ENCODE results near the gene GUCA2B.
A peak's percentile ranks its signal among the peaks of the same experiment; 100 is the strongest.

Gene GUCA2B

DNA sequence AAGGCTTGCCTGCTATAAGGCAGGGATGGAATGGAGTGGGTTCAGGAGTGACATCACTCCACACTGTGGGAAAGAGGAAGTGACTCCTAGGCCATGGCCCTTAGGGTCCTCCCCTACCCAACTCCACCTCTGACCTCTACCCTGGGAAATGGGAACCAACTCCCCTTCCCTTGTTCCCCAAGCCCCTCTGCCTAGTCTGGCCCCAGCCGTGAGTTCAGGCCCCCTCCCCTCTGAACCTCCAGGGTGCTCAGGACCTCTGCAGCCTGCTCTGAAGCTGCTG, 15.1 kb downstream of the GUCA2B start:
- DNase-seq: no peak

DNA sequence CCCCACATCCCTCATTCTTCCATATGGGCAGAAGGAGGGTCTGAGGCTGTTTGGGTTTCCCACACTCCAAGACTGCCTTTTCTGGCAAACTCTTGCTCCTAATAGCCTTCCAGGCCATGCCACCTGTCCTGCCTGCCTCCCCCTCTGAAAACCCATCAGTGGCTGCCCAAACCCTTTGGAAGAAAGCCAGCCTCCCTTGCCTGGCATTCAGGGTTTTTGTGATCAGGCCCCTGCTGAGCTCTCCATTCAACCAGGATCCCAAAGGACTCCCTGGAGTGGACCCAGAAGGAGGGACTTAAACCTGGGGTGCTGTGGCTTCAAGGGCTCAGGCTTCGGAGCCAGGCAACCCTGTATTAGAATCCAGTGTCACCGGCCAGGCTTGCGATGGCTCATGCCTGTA, 15.6 kb downstream of the GUCA2B start:
- DNase-seq: no peak

DNA sequence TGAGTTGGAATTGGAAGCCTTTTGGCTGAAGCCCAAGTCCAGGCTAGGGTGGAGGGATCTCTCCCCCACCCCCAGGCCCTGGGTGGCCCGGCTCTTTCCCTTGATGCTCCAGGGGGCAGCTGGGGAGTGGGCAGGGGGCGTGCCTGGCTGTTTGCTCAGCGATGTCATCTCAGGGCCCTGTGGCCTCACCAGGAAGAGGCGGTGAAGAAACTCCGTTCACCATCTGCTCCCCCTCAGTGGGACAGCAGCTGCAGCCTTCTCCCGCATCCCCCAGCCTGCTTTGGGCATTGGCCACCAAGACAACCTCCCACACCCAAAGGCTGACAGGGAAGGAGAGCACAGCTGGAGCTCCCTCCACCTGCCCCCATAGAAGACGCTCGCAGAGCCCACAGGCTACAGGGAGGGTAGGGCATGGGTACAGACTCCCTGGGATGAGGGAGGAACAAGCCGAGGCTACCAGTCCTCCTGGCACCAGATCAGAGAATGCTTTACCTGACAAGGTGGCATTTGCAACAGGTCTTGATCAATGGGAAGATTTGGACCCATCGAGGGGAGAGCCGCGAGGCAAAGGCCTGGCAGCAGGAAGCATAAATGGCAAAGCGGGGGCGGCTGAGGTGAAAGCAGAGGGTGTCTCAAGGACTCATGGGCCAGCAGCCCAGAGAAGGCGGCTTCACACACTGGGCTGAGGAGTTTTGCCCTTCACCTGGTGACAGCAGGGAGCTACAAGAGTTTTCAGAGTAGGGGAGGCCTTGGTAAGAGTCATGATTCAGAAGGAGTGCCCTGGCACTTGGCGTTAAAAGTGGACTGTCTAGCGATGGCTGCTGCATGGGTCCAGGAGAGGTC, 17.8 kb downstream of the GUCA2B start:
- peak; percentile 77 for DNase-seq

DNA sequence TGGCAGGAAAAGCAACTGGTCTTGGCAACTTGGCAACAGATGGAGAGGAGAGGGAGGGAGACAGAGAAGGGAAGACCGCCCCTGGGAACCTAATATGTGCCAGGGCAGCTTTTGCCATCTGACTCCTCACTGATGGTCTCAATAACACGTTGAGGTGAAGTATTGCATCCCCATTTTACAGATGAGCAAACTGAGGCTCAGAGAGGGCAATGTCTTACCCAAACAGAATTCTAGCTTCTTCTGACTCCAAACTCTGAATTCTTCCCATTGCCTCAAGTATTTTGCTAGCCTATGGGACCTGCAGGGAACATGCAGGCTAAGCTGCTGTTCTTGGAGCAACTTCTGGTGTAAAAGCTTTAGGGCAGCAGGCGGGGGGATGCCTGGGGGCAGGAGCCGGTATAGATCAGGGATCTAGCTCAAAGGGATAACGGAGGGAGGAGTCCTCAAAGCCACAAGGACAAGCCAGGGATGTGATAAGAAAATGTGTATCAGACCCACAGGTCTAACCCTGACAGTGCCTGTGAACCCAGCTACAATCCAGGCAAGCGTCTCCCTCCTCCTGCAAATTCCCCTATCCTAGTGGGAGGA, 18.6 kb downstream of the GUCA2B start:
- no peak for DNase-seq

DNA sequence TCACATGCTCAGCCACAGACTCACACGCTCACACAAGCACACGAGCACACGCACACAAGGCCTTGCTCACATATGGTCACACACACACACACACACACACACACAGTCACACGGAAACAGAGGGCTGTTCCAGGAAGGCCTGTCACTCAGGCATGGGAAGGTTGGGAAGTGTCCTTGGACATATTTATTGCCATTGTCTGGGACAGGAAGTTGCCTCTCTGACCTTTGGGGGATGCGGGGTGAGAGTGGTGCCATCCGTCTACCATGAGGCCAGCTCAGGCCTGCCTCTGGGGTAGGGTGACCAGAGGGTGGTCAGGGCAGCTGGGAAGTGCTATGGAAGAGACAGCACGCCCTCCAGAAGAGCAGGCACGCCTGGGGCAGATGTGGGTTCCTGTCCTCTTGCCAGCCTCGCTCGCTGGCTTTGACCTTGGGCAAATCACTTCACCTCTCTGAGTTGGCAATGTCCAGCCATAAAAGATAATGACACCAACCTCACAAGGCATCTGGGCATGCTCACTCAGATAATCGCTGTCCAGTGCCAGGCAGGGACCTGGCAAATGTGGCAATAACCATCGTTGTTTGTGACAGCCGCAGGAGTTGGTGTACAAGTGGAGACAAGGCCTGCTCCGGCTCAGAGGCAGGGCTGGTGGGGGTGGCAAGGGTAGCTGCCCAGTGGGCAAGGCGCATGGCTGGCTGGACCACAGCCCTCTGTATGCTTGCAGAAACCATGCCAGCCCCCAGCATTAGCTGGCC, 19.3 kb downstream of the GUCA2B start:
- DNase-seq: no peak

DNA sequence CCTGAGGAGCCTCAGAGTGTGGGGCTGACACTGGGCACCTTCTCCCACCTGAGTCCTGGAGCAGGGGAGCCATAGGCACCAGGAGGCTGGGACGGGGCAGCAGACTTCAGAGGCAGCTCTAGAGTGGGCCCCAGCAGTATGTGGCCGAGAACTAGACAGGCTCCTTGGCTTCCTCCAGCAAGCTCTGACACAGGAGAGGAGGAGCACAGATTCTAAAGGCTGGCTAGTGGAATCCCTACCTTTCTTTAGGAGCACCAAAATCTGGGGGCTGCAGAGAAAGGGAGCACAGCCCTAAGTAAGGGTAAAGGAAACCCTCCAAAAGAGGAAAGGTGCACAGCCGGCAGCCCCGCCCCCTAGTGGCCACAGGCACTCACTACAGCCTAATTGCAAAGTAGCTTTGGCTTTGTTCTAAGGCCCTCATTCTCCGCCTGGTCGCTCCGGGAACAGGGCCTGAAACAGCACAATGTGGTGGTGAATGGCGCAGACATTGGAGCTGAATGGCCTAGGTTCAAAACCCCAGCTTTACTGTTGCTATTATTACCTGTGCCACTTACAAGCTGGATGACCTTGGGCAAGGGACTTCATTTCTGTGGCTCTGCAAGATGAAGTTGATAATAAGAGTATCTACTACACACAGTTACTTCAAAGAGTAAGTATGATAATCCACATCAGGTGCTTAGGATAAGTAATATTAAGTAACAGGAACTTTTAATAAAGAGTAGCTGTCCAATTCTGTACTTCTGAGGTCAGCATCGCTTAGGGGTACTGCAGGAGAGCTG, 20.1 kb downstream of the GUCA2B start:
- peak; percentile 82 for DNase-seq

DNA sequence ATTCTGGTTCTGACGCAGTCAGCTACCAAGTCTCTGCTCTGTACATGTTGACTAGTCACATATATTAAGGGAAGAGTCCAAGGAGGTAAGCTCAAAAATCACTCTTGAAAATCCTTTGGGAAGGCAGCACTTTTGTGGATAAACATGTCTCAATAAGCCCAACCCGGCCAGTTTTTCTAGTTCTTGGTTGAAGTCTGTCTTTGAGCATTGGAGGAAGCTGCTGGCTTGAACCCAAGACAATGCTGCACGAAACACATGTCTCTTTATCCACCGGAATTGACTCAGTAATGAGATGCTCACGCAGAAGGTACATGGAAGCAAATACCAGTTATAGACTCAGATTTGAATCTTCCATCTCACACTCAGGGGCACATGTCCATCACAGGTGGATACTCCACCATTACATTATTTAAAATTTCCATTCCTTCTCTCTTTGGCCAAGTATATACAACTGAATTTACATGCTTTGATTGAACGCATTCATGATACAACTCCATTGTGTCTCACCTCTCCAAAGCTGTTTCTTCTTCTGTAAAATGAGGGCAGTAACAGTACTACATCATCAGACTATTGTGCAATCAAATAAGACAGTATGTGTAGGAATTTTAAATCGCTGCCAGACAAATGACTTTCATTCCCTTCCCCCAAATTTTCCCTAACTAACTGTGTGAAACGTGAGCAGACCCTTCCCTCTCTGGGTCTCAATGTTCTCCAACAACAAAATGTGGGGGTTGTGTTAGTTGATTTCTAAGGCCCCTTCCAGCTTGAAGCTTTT, 20.9 kb downstream of the GUCA2B start:
- no peak for DNase-seq

DNA sequence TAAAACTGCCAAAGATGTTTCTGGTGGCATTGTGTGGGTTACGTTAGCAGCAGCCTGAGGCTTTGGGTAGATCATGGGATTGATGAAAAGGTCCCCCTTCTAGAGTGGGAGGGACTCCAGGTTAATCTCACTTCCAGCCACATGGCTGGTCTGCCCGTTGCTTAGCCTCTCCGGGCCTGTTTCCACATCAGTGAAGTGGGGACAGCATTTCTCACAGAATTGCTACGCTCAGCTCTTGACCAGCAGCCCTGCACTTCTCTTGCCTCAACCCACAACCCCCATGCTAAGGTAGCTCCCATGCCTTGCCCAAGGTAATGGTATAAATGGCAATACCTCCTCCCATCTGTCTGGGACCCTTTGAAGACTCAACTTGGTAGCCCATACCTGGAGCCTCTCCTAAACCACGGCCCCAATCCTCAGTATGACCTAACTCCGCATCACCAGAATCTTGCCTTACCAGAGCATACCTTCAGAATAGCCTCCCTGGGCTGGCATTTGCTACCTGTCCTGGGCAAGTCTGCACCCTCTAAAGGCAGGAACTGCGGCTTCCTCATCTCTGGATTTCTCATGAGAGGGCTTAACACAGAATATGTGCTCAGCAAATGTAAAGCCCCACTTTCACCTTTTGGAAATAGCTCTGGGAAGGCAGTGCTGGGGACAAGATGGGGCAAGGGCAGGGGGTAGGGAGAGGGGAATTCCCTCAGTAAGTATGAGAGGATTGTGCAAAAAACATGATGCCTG, 22.3 kb downstream of the GUCA2B start:
- no peak for DNase-seq

DNA sequence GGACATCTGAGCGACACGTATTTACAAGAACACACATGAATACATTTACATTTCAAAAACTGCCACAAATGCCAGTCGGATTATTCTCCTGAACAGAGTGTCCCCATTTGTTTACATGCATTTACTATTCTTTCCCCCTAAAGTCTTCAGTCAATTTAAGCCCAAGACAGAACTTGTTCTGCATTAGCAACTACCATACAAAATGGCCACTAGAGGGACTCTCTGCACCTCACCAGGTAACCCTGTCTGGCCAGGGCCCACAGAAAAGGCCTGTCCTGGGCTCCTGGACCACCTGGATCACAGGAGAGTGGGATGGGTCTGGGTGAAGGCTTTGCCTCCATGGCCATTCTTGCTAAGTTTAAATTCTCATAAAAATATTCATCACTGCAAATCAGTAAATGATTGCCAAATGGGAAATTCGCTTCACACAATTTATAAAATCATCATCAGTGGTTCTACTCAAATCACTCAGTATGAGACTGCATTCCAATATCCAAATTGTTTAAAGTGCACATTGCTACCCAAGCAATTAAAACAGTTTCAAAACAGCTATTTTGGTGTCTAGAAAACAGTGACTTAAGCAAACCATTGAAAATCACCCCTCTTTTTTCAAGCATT, 23.8 kb downstream of the GUCA2B start:
- peak; percentile 70 for DNase-seq

DNA sequence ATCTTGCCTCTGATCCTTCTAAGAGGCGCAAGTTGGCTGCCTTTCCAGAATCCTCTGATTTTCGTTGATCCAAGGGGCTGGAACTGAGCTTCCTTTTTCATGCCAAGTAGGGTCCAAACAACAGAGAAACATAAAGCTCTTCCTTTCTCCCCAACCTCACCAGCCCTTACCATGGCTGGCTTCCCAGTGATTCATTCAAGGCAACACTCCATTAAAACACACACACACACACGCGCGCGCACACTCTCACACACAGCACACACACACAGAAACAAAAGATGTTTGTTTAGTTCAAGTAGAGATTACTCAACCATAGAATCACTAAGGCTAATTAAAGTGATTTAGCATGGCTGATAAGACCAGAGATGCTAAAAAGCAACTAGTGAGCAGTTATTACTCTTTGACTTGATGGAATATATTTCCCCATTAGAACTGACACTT, 24.4 kb downstream of the GUCA2B start:
- no peak for DNase-seq

DNA sequence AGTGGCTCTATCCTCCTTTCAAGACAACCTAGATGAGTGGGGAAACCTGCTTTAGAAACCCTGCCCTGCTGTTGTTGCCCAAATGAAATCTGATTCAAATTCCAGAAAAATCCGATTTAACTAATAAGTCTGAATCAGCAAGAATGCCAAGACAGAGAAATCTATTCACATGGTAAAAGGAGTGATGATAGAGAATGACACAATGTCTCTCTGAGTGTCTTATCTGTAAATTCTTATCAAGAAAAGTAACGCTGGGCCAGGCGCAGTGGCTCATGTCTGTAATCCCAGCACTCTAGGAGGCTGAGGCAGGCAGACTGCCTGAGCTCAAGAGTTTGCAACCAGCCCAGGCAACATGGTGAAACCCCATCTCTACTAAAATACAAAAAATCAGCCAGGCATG, 25.0 kb downstream of the GUCA2B start:
- DNase-seq: no peak

DNA sequence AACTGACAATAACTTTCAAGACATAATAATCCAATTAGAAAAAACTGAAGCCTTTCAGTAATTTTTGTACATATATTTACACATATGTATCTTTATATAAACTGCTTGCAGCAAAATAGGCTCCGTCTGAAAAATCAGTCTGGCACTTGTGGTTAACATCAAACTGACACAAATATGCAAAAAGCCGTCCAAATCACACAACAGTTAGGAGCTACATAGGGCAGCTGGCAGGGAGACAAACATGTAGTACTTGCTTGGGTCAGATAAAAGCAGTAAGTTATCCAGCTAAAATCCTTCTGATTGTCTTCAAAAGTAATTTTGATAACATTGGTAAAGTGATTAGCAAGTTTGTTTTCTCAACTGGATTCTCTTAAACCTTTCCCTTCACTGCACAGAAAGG, 26.1 kb downstream of the GUCA2B start:
- DNase-seq: no peak

DNA sequence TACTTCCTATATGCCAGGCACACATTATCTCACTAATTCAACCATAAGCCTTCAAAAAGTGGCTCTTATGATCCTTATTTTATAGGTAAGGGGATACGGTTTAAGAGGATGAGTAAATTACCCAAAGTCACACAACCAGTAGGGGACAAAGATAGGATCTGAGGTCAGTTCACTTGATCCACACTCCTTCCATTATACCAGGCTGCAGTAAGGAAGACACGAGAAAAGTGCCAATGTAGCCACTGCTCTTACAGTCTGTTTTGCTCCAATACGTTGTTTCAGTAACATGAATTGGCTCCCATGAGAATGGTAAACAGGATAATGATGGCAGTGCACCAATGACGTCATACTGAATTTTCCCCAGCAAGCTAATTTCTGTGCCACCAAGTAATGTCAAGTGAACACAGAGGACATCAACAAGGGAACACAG, 26.7 kb downstream of the GUCA2B start:
- DNase-seq: no peak

DNA sequence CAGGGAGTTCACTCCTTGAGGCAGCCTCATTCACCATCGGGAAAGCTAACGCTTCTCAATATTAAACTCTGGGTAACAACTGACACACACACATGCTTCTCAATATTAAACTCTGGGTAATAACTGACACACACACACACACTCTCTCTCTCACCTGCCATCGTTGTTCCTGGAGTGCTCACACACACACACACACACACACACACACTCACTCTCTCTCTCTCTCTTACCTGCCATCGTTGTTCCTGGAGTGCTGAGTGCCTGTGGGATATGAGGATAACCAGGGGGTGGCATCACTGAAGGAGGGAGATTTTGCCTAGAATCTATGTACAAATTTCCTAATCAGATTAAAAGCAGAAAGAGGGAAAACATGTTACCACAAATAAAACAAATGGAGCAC, 28.5 kb downstream of the GUCA2B start:
- no peak for DNase-seq

DNA sequence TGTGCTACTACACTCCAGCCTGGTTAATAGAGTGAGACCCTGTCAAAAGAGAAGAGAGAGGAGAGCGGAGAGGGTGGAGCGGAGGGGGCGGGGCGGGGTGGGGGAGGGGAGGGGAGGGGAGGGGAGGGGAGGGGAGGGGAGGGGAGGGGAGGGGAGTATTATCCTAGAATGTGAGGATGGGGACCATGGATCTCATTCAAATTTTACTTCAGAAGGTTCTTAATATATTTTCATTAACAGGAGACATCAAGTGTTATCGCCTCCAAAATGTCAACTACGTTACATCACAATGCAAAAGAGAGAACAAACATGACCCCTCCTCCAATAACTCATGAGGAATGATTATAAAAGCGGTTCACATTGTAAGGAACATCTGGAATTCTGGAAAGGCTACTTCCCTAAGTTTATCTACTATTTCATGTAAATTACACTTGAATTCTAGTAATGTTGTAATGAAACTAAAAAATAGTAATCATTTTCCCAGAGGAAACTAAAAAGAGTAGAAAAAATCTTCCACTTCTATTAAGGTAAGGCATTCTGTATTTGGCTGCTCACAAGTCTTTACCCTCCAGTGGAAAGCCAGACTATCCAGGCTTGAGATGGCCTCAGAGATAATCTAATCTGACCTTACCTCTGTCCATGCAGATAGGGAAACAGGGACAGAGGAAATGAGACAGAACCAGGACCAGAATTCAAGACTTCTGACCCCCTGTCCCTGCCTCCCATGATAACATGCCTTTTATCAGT, 30.2 kb downstream of the GUCA2B start:
- DNase-seq: no peak

DNA sequence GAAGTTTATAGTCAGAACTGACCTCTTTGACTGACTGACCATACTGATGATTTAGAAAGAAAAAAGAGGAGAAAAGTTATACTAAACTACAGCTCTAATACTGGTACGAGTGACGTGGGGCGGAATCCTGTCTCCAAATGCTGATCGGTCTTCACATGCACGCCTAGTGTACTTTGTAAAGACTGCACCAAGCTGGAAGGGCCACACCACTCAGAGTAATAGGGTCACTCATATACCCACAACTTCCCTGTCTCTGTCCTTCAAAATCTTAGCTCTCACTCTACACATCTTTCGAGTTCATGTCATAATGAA, 30.7 kb downstream of the GUCA2B start:
- DNase-seq: no peak

DNA sequence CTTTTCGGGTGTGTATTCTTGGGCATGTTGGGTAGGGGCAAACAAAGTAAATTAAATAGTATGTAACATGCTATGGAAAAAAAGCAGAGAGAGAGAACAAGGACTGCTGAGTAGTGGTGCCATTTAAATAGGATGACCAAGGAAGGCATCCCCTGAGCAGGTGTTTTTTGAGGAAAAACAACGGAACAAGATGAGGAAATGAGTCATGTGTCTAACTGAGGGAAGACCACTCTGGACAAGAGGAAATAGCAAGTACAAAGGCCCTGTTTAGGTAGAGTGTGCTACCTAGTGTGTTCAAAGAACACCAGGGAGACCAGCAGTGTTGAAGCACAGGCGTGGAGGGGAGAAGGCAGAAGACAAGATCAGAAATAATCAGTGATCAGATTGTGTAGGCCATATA, 31.4 kb downstream of the GUCA2B start:
- no peak for DNase-seq

DNA sequence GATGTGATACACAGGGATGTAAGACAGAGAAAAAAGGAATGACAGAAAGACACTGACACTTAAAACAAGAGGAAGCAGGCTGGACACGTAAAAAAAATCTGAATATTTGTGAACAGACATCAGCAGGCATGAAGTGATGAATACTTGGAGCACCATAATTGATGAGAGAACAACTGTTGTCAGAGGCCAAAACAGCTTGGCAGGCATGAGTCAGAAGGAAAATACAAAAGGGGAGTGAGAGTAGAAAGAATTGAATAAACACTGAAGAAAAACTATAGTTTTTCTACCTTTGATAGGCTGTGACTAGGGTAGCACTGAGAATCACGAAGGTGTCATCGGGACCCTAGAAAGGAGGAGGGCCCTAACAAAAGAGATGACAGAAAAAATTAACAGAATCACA, 32.9 kb downstream of the GUCA2B start:
- no peak for DNase-seq

DNA sequence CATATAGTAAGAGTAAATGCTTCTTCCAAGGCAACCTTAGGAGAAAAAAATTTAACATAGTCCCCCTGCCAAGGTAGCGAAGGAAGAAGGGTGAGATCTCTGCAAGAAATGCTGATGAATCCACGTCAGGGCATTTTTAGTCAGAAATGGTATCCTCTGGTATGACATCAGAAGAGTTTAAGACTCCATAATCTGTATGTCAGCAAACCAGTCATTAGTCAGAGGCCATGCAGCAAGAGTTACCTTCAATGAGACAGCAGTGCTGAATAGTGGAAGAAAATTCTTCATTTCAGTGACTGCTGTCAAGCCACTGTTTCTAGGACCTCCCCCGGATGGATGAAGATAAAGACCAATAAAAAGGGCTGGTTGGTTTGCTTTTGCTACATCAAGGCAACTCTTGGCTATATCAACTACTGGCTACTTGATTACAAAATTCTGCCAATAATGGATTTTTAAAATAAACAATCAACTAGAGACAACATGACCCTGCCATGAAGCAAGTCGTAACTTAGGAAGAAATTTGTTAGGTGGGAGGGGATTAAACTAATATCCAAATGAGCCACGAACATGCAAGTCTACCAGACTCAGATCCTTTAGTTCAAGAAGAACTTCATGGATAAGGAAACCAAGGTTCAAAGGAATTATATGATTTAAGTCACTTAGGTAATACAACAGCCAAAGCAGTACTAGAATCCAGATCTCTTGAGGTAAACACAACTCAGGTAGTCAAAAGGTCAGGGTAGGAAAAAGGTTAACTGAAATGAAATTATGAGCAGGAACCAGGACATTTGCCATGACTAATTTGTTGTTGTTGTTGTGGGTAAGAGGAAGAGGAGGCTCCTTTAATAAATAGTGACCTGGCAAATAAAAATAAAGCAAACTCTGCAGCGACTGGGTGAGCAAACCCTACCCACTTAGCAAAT, 37.0 kb downstream of the GUCA2B start:
- no peak for DNase-seq

DNA sequence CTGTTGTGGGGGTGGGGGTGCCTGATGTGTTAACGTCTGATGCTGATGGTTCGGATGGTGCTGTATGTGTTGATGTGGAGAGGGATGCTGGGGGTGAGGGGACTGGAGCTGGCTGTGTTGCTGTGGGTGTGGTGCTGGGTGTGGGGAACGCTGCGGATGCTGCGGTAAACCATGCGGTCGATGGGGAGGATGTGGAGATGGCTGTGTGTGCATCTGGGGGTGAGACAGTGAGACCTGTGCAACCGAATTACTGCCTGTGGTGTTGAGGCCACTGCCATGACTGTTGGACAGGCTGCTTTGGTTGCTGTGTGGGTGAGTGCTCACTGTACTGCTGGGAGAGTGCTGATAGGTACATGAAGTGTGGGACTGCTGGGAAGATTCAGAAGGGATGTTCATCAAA, 38.1 kb downstream of the GUCA2B start:
- no peak for DNase-seq

Data from NCI-H82 (cell line).